Endothelial cell of umbilical vein (primary cell): ENCODE data around the gene PLXND1. TPM values are rescaled to one million over a fixed set of nuclear protein-coding genes. Genes with fewer than 3 reads are reported as not detected.
A peak's percentile ranks its signal among the peaks of the same experiment; 100 is the strongest.

ENCODE experiments used
- BruUV-seq: library from RNA; stranded (reverse); fragments of 400-500 nt; replicated peaks from 2 replicates; lab custom pipeline; 2021; lab: Mats Ljungman, UMichigan
- CTCF ChIA-PET: fragments of 300-600, 350-600 bp; sonication (Branson Sonifier 250); formaldehyde crosslinking; loops from one replicate; lab custom pipeline; 2021; ENCODE audit warnings: antibody characterized with exemption, inconsistent platforms; lab: Charles Lee
- POLR2A ChIA-PET: fragments of 300-600, 350-600 bp; sonication (Branson Sonifier 250); formaldehyde crosslinking; loops from one replicate; lab custom pipeline; 2021; ENCODE audit warnings: antibody characterized with exemption, inconsistent platforms; lab: Charles Lee
- DNase-seq: peaks from one replicate; pipeline ENCODE4 v3.0.0-alpha.2; 2011; ENCODE audit warnings: low read depth, low spot score
- FAIRE-seq: peaks from 2 replicates; lab custom pipeline; 2011; peaks lifted over from hg19 to GRCh38; lab: Jason Lieb, UNC
- H2AFZ ChIP-seq: 2 replicates; pipeline ENCODE4 v1.6.0; 2012; ENCODE audit warnings: low read depth, low read length, control low read depth, inconsistent platforms
- H3K27ac ChIP-seq: 2 replicates; pipeline ENCODE4 v1.5.1; 2011; ENCODE audit warnings: low read depth, mild to moderate bottlenecking, control low read depth, low read length, moderate library complexity; ENCODE audit not compliant: insufficient read depth
- H3K27me3 ChIP-seq, 2 experiments: 2 replicates each; pipeline versions ENCODE4 v1.6.0 to v1.6.1; 2011; ENCODE audit warnings: low read length in 2 of 2, mixed read lengths in 1 of 2; ENCODE audit not compliant: control insufficient read depth in 2 of 2, insufficient read depth in 2 of 2
- H3K36me3 ChIP-seq, 2 experiments: 2 replicates in 1 of 2; 3 replicates in 1 of 2; pipeline ENCODE4 v1.5.1; 2011; ENCODE audit warnings: low read length in 2 of 2, mild to moderate bottlenecking in 1 of 2, moderate library complexity in 1 of 2; ENCODE audit not compliant: control insufficient read depth in 2 of 2, insufficient read depth in 2 of 2; ENCODE audit errors: extremely low read depth in 1 of 2
- H3K4me1 ChIP-seq: 3 replicates; pipeline ENCODE4 v1.5.1; 2011; ENCODE audit warnings: mild to moderate bottlenecking, low read length; ENCODE audit not compliant: control insufficient read depth, insufficient read depth; ENCODE audit errors: extremely low read depth
- H3K4me2 ChIP-seq: 2 replicates; pipeline ENCODE4 v1.6.1; 2011; ENCODE audit warnings: low read length, control low read depth, mixed read lengths; ENCODE audit not compliant: insufficient read depth
- H3K4me3 ChIP-seq, 3 experiments: fragments of 200-600 bp in 1 of 3; sonication (generic), shearing (Covaris generic) in 1 of 3; replicated peaks in 1 of 3; 2 replicates each; pipeline ENCODE4 v1.5.1; 2011 to 2016; ENCODE audit warnings: control low read depth in 3 of 3, low read length in 3 of 3, mild to moderate bottlenecking in 2 of 3, inconsistent platforms in 1 of 3, low read depth in 1 of 3, moderate library complexity in 1 of 3; ENCODE audit not compliant: insufficient read depth in 1 of 3
- H3K79me2 ChIP-seq: 2 replicates; pipeline ENCODE4 v1.6.0; 2012; ENCODE audit warnings: low read length, inconsistent platforms; ENCODE audit not compliant: control insufficient read depth, insufficient read depth
- H3K9ac ChIP-seq: replicated peaks from 2 replicates; pipeline ENCODE3; 2011; ENCODE audit warnings: low read length, control low read depth; ENCODE audit not compliant: insufficient read depth; ENCODE audit errors: extremely low read depth
- H3K9me1 ChIP-seq: replicated peaks from 3 replicates; pipeline ENCODE4 v1.6.0; 2011; ENCODE audit warnings: mild to moderate bottlenecking, low read length; ENCODE audit not compliant: control insufficient read depth, insufficient read depth; ENCODE audit errors: extremely low read depth
- H3K9me3 ChIP-seq: replicated peaks from 2 replicates; pipeline ENCODE4 v1.5.1; 2012; ENCODE audit warnings: low read length, inconsistent platforms; ENCODE audit not compliant: control insufficient read depth, insufficient read depth
- H4K20me1 ChIP-seq: replicated peaks from 2 replicates; pipeline ENCODE3; 2011; ENCODE audit warnings: mild to moderate bottlenecking, low read length; ENCODE audit not compliant: control insufficient read depth, insufficient read depth; ENCODE audit errors: extremely low read depth
- FOS ChIP-seq: IDR thresholded peaks from 2 replicates; pipeline ENCODE4 v1.6.1; 2011; ENCODE audit warnings: mild to moderate bottlenecking, low read length, moderate library complexity, borderline replicate concordance; ENCODE audit not compliant: insufficient read depth
- MAX ChIP-seq: IDR thresholded peaks from 2 replicates; pipeline ENCODE4 v1.6.1; 2011; ENCODE audit not compliant: insufficient read depth, insufficient read length
- MYC ChIP-seq: IDR thresholded peaks from one replicate; pipeline ENCODE4 v1.6.1; 2011; ENCODE audit warnings: mild to moderate bottlenecking, low read depth, low read length
- POLR2A ChIP-seq: IDR thresholded peaks from 2 replicates; pipeline ENCODE4 v1.6.1; 2012; ENCODE audit warnings: low read depth, mild to moderate bottlenecking, control low read depth, low read length
- POLR2AphosphoS5 ChIP-seq: IDR thresholded peaks from 2 replicates; pipeline ENCODE4 v1.6.1; 2012; ENCODE audit warnings: low read depth, mild to moderate bottlenecking, control low read depth, low read length, moderate library complexity; ENCODE audit not compliant: insufficient read depth
- dilution Hi-C: fragments of 300-500 bp; cut with MboI; formaldehyde crosslinking; loops from one replicate; pipeline ENCODE4 v1.15.0; 2019; ENCODE audit warnings: low sequenced_read_pairs; ENCODE audit not compliant: extremely low pct_ligation_motif_present
- intact Hi-C: fragments of 100-400 bp; cut with micrococcal nuclease; formaldehyde crosslinking; loops from one replicate; pipeline ENCODE4 v1.10.0; 2022
- polyA plus RNA-seq, 4 experiments: library from polyadenylated mRNA; depleted of rRNA in 3 of 4; stranded (reverse) in 3 of 4; unstranded in 1 of 4; fragments of >200 nt; gene quantifications; 2 replicates each; pipeline versions ENCODE4 v1.2.1 to v1.2.3, GENCODE V29; 2011 to 2012; ENCODE audit warnings: missing spikeins in 1 of 4
- total RNA-seq: library from RNA; stranded (reverse); gene quantifications from 2 replicates; pipeline ENCODE4 v1.2.3, GENCODE V29; 2021

The PLXND1 gene
- total and polyA plus RNA-seq, 2 donors (not counting 3 experiments of a cell fraction or from before 2014, with no cell fraction given): 300 to 834 TPM

GRCh38 chr3:129553171-129553570 is 53.3 kb downstream of the PLXND1 start:
- TF ChIP-seq POLR2AphosphoS5: peak; percentile 32
- peak; percentile 51 for TF ChIP-seq POLR2A
- no peak for TF ChIP-seq MAX
- Histone ChIP-seq H3K4me1 (peaks cover 3% of the 10 kb centered on the region), H4K20me1 (no peaks in the 10 kb centered on the region), H3K27me3 (no peaks in the 10 kb centered on the region), H3K4me2 (no peak overlapping the region), H3K4me3 (no peak overlapping the region), H3K9ac (no peak overlapping the region), H3K27ac (no peak overlapping the region), H3K9me3 (no peaks in the 10 kb centered on the region), H2AFZ (no peak overlapping the region), H3K36me3 (peaks cover 10 to 23% of the 10 kb centered on the region in 2 experiments), H3K9me1 (no peaks in the 10 kb centered on the region), H3K79me2 (no peaks in the 10 kb centered on the region)
- BruUV-seq: no TSS peak
- CTCF ChIA-PET: interaction anchor here (0.6 to 5.6 kb wide), 4 partner anchors 9 to 102 kb away, joined by 3 to 49 read pairs (median 4); no protein-coding TSS in a partner anchor
- FAIRE-seq (no peak), DNase-seq (no peak)
- dilution Hi-C loops: no loop called here
- POLR2A ChIA-PET: no interaction called here
- intact Hi-C loops: no loop called here

- ChIA-PET CTCF (interaction anchor here (0.6 to 5.6 kb wide), 5 partner anchors 9 to 169 kb away, joined by 3 to 49 read pairs (median 4); no protein-coding TSS in a partner anchor), POLR2A (no interaction called here)
- H3K9ac ChIP-seq: no peak overlapping the region
- peak; percentile 24 for DNase-seq
- H3K9me3 ChIP-seq: no peaks in the 10 kb centered on the region
- TF ChIP-seq MYC: no peak
- TF ChIP-seq FOS: no peak
- intact Hi-C loops (no loop called here), dilution Hi-C loops (no loop called here)
- no peak overlapping the region for H2AFZ ChIP-seq
- no peak overlapping the region for H3K4me3 ChIP-seq
- H3K4me1 ChIP-seq: peaks cover 3% of the 10 kb centered on the region
- no peaks in the 10 kb centered on the region for H3K79me2 ChIP-seq
- H3K36me3 ChIP-seq: peaks cover 5 to 16% of the 10 kb centered on the region in 2 experiments
- BruUV-seq: no TSS peak
- peak; percentile 64 for FAIRE-seq
- H3K9me1 ChIP-seq: no peaks in the 10 kb centered on the region
- no peaks in the 10 kb centered on the region for H4K20me1 ChIP-seq
- H3K27me3 ChIP-seq: no peaks in the 10 kb centered on the region
- no peak overlapping the region for H3K4me2 ChIP-seq
- H3K27ac ChIP-seq: no peak overlapping the region
Observed at GRCh38 chr3:129552287-129553050, 54.0 kb downstream of the PLXND1 start.
